HepG2 (cell line): ENCODE results near the gene CCT4. TPM values are rescaled to one million over a fixed set of nuclear protein-coding genes. Genes with fewer than 3 reads are reported as not detected.

Experiments
- BHLHE40 ChIP-seq: IDR thresholded peaks from 2 replicates; pipeline ENCODE4 v1.6.1; 2011; ENCODE audit warnings: low read length, improper control_type of control experiment
- CEBPG ChIP-seq: IDR thresholded peaks from 2 replicates; pipeline ENCODE4 v1.6.1; 2016
- GFI1 ChIP-seq: sonication (generic); formaldehyde crosslinking; IDR thresholded peaks from 2 replicates; pipeline ENCODE4 v1.5.0; 2020; ENCODE audit warnings: missing genetic modification reagents, mild to moderate bottlenecking, borderline replicate concordance
- MIER2 ChIP-seq: IDR thresholded peaks from 2 replicates; pipeline ENCODE4 v1.6.1; 2016; ENCODE audit warnings: missing biosample characterization, missing genetic modification reagents
- POGZ ChIP-seq: sonication (generic); formaldehyde crosslinking; IDR thresholded peaks from 2 replicates; pipeline ENCODE4 v1.4.0; 2020; ENCODE audit warnings: mild to moderate bottlenecking, missing genetic modification reagents
- POLR2AphosphoS2 ChIP-seq: IDR thresholded peaks from 2 replicates; pipeline ENCODE4 v1.6.1; 2011; ENCODE audit warnings: low read depth, low read length, improper control_type of control experiment
- RARA ChIP-seq: IDR thresholded peaks from 2 replicates; pipeline ENCODE4 v1.6.1; 2016; ENCODE audit warnings: missing genetic modification reagents, missing compliant biosample characterization
- RNF2 ChIP-seq: fragments of 450-650 bp; conservative IDR thresholded peaks from 2 replicates; pipeline ENCODE4 v1.6.1; 2016; ENCODE audit warnings: low read depth
- TAF15 ChIP-seq: fragments of 200-400 bp; formaldehyde crosslinking; IDR thresholded peaks from one replicate; pipeline ENCODE4 v1.6.1; 2018; ENCODE audit warnings: mild to moderate bottlenecking, low read depth, low read length; ENCODE audit not compliant: poor library complexity, severe bottlenecking
- TARDBP ChIP-seq: sonication (generic); formaldehyde crosslinking; IDR thresholded peaks from 2 replicates; pipeline ENCODE4 v1.8.0; 2022; ENCODE audit warnings: mild to moderate bottlenecking, missing genetic modification reagents
- ZBTB4 ChIP-seq: sonication (generic); formaldehyde crosslinking; IDR thresholded peaks from 2 replicates; pipeline ENCODE4 v1.4.0; 2020; ENCODE audit warnings: missing genetic modification reagents, mild to moderate bottlenecking, borderline replicate concordance
- ZFP90 ChIP-seq: sonication (generic); formaldehyde crosslinking; IDR thresholded peaks from 2 replicates; pipeline ENCODE4 v1.8.0; 2022; ENCODE audit warnings: missing genetic modification reagents, mild to moderate bottlenecking, inconsistent platforms, borderline replicate concordance
- ZFYVE20 ChIP-seq: sonication (generic); formaldehyde crosslinking; IDR thresholded peaks from 2 replicates; pipeline ENCODE4 v1.8.0; 2023; ENCODE audit warnings: low read depth, mild to moderate bottlenecking, moderate library complexity, missing genetic modification reagents, borderline replicate concordance
- ZNF275 ChIP-seq: sonication (generic); formaldehyde crosslinking; IDR thresholded peaks from 2 replicates; pipeline ENCODE4 v1.8.0; 2022; ENCODE audit warnings: missing genetic modification reagents, mild to moderate bottlenecking, inconsistent platforms, borderline replicate concordance
- ZNF329 ChIP-seq: sonication (generic); formaldehyde crosslinking; IDR thresholded peaks from 2 replicates; pipeline ENCODE4 v1.9.0; 2021; ENCODE audit warnings: low read depth, mild to moderate bottlenecking, missing genetic modification reagents
- ZNF710 ChIP-seq: sonication (generic); formaldehyde crosslinking; IDR thresholded peaks from 2 replicates; pipeline ENCODE4 v1.5.0; 2020; ENCODE audit warnings: mild to moderate bottlenecking, missing genetic modification reagents, borderline replicate concordance
- ZNF878 ChIP-seq: sonication (generic); formaldehyde crosslinking; IDR thresholded peaks from 2 replicates; pipeline ENCODE4 v1.8.1; 2023; ENCODE audit warnings: mild to moderate bottlenecking, missing genetic modification reagents, moderate library complexity
- ZSCAN21 ChIP-seq: sonication (generic); formaldehyde crosslinking; IDR thresholded peaks from 2 replicates; pipeline ENCODE4 v1.8.0; 2022; ENCODE audit warnings: mild to moderate bottlenecking, missing genetic modification reagents, moderate library complexity, borderline replicate concordance
- polyA plus RNA-seq, 8 experiments: library from polyadenylated mRNA; depleted of rRNA in 3 of 8; stranded (reverse) in 7 of 8; unstranded in 1 of 8; fragments of >200 nt; fragmentation: Illumina TruSeq in 4 of 8; extraction: Trizol in 4 of 8; gene quantifications; 2 replicates each; pipeline versions ENCODE4 v1.2.1 to v1.2.3, GENCODE V29; 2011 to 2016; ENCODE audit warnings: low read depth in 4 of 8, missing spikeins in 1 of 8, mixed read lengths in 1 of 8; ENCODE audit not compliant: insufficient read depth in 1 of 8
- total RNA-seq, 5 experiments: library from RNA; depleted of rRNA; stranded (reverse); fragments of >200 nt; fragmentation: Illumina TruSeq; extraction: Trizol; gene quantifications; 2 replicates each; pipeline ENCODE4 v1.2.3, GENCODE V29; 2016; ENCODE audit warnings: low read depth in 1 of 5
- TF ChIP-seq, protein P1 (sequence below): sonication (generic); formaldehyde crosslinking; IDR thresholded peaks from 2 replicates; pipeline ENCODE4 v1.4.0; 2020; ENCODE audit warnings: mild to moderate bottlenecking, missing genetic modification reagents, borderline replicate concordance

CCT4 gene
- total and polyA plus RNA-seq, 2 of the 13 experiments (the other 11 are each of a cell fraction or from before 2014, with no cell fraction given), result 138 to 340 TPM

DNA sequence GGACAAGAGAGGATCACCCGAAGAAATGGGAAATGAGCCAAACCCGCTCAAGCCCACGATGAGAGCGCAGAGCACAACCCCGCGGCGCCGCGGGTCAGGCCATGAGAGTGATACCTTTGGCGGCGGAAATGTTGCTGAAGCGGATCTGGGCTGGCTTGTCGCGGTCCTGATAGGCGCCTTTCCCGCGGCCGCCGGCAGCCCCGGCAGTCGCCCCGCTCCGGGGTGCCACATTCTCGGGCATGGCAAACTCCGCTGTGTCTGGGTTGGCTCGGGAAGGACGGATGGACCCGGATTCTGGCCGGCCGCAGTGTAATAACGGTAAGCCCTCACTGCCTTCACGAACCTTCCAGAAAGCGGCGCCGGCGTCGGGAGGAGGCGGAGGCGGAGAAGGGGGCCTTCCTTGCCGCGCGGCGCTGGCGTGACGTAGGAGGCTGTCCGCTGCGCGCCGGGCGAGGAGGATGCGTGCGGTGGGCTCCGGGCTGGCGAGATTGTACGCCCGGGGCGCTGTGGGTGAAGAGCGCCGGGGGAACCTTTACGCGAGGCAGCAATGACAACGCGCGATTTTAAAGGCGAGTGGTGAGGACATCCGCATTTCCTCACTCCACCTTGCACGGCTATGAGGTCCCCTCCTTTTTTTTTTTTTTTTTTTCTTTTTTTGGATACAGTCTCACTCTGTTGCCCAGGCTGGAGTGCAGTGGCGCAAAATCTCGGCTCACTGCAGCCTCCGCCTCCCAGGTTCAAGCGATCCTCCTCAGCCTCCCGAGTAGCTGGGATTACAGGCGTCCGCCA lies at the start of gene CCT4 (continued):
- TF ChIP-seq BHLHE40 (peak; percentile 64), TARDBP (CRISPR knock-in tag) (peak; percentile 95), ZFYVE20 (CRISPR knock-in tag) (no peak), ZNF329 (CRISPR knock-in tag) (no peak), MIER2 (CRISPR knock-in tag) (peak; percentile 68), ZNF878 (CRISPR knock-in tag) (peak; percentile 98), ZFP90 (CRISPR knock-in tag) (peak; percentile 97), GFI1 (CRISPR knock-in tag) (peak; percentile 65; the same call in 1 of the 2 replicates), POLR2AphosphoS2 (peak; percentile 92), RNF2 (peak; percentile 75), POGZ (peak; percentile 97), ZBTB4 (CRISPR knock-in tag) (peak; percentile 88), RARA (CRISPR knock-in tag) (peak; percentile 56), ZSCAN21 (peak; percentile 97), ZNF275 (CRISPR knock-in tag) (peak; percentile 99), ZNF710 (CRISPR knock-in tag) (peak; percentile 51; the same call in 1 of the 2 replicates), CEBPG (peak; percentile 39; the same call in 1 of the 2 replicates), TAF15 (peak; percentile 88)
- TF ChIP-seq, protein P1, sequence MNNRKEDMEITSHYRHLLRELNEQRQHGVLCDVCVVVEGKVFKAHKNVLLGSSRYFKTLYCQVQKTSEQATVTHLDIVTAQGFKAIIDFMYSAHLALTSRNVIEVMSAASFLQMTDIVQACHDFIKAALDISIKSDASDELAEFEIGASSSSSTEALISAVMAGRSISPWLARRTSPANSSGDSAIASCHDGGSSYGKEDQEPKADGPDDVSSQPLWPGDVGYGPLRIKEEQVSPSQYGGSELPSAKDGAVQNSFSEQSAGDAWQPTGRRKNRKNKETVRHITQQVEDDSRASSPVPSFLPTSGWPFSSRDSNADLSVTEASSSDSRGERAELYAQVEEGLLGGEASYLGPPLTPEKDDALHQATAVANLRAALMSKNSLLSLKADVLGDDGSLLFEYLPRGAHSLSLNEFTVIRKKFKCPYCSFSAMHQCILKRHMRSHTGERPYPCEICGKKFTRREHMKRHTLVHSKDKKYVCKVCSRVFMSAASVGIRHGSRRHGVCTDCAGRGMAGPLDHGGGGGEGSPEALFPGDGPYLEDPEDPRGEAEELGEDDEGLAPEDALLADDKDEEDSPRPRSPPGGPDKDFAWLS, result peak; percentile 77; the same call in 1 of the 2 replicates
